Tibial artery (tissue), 4 donors: ENCODE results near the gene PIBF1.
"Not testable (repeated sequence)": the region's sequence is repeated elsewhere in the genome, so short reads cannot be mapped to it uniquely, and the experiment has no call there.

ENCODE experiments used
- DNase-seq, 2 donors: peaks; one replicate each; pipeline ENCODE4 v3.0.0-alpha.2; 2019
- H3K27ac ChIP-seq, 2 donors: fragments of 200-600 bp; sonication (generic) in 1 of 2; 1 replicate in 1 of 2; 2 replicates in 1 of 2; pipeline ENCODE4 v1.5.1; 2018 to 2019; ENCODE audit warnings: mild to moderate bottlenecking in 1 of 2
- H3K27me3 ChIP-seq, 2 donors: fragments of 200-600 bp; sonication (generic) in 1 of 2; one replicate each; pipeline versions ENCODE4 v1.5.1 to v1.6.0; 2016 to 2019
- H3K36me3 ChIP-seq, 3 donors: fragments of 200-600 bp; sonication (generic) in 2 of 3; one replicate each; pipeline ENCODE4 v1.5.1; 2016 to 2019; ENCODE audit warnings: mild to moderate bottlenecking in 2 of 3
- H3K4me1 ChIP-seq, 4 donors: fragments of 200-600 bp; sonication (generic) in 2 of 4; 1 replicate in 3 of 4; 2 replicates in 1 of 4; pipeline ENCODE4 v1.5.1; 2016 to 2019
- H3K4me3 ChIP-seq, 2 donors: fragments of 200-600 bp; sonication (generic) in 1 of 2; 1 replicate in 1 of 2; 2 replicates in 1 of 2; pipeline ENCODE4 v1.5.1; 2018 to 2019; ENCODE audit warnings: mild to moderate bottlenecking in 2 of 2
- H3K9me3 ChIP-seq, 3 donors: fragments of 200-600 bp; sonication (generic) in 1 of 3; one replicate each; pipeline ENCODE4 v1.5.1; 2016 to 2019
- intact Hi-C: fragments of 100-400 bp; cut with DNase I; formaldehyde crosslinking; loops from one replicate; pipeline ENCODE4 v1.15.0; 2023; ENCODE audit warnings: low total_unique reads
- TF ChIP-seq, protein P1 (sequence below), 2 experiments: fragments of 200-600 bp in 1 of 2; fragments of 450-650 bp in 1 of 2; IDR thresholded peaks; one replicate each; pipeline ENCODE4 v1.5.1; 2017 to 2019; ENCODE audit warnings: antibody characterized with exemption in 2 of 2, mild to moderate bottlenecking in 1 of 2, moderate library complexity in 1 of 2

Gene PIBF1

DNA sequence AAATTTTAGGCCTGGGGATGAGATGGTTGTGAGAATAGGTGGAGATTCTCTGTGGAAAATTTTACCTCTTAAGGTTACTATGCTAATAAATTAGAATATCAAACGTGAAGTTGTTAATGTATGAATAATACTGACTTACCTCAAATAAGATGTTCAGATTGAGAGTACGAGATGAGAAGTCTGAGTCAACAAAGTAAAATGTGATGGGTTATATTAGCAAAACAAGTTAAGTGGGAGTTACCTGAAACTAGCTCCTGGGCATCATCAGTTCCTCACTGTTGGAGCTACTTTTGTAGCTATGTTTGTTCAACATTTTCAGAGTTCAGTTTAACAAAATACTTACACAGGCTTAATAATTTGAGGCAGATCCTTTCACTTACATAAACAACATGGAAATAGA is 108.6 kb downstream of the PIBF1 start:
- no peaks in the 10 kb centered on the region for H3K9me3 ChIP-seq

DNA sequence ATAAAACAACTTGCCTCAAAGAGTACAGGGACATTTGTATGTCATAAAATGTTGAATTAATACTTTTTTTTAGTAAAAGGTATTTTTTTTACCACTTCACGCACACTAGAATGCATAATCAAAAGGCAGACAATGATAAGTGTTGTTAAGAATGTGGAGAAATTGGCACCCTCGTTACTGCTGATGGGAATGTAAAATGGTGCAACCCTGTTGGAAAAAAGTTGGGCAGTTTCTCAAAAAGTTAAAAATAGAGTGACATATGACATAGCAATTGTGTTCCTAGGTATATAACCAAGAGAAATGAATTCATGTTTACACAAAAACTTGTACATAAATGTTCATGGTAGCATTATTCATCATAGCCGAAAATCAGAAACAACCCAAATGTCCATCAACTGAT is 109.5 kb downstream of the PIBF1 start:
- Histone ChIP-seq H3K27ac (no peak overlapping the region), H3K36me3 (peaks cover 0 to 7% (median 7%) of the 10 kb centered on the region in 3 donors), H3K4me1 (no peaks in the 10 kb centered on the region), H3K4me3 (no peak overlapping the region), H3K27me3 (no peaks in the 10 kb centered on the region), H3K9me3 (no peaks in the 10 kb centered on the region)
- intact Hi-C loops, result no loop called here
- TF ChIP-seq, protein P1, sequence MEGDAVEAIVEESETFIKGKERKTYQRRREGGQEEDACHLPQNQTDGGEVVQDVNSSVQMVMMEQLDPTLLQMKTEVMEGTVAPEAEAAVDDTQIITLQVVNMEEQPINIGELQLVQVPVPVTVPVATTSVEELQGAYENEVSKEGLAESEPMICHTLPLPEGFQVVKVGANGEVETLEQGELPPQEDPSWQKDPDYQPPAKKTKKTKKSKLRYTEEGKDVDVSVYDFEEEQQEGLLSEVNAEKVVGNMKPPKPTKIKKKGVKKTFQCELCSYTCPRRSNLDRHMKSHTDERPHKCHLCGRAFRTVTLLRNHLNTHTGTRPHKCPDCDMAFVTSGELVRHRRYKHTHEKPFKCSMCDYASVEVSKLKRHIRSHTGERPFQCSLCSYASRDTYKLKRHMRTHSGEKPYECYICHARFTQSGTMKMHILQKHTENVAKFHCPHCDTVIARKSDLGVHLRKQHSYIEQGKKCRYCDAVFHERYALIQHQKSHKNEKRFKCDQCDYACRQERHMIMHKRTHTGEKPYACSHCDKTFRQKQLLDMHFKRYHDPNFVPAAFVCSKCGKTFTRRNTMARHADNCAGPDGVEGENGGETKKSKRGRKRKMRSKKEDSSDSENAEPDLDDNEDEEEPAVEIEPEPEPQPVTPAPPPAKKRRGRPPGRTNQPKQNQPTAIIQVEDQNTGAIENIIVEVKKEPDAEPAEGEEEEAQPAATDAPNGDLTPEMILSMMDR (IDR thresholded peaks at IDR 0.05), result no peak
- DNase-seq, result no peak

More for the DNA sequence above, 108.6 kb downstream of the PIBF1 start:
- Histone ChIP-seq H3K4me1 (no peaks in the 10 kb centered on the region), H3K27ac (no peak overlapping the region), H3K4me3 (no peak overlapping the region), H3K36me3 (peaks cover 0 to under 1% (median 0%) of the 10 kb centered on the region in 3 donors), H3K27me3 (no peaks in the 10 kb centered on the region)
- TF ChIP-seq, protein P1 (IDR thresholded peaks at IDR 0.05), result no peak
- DNase-seq, result no peak
- intact Hi-C loops, result no loop called here

DNA sequence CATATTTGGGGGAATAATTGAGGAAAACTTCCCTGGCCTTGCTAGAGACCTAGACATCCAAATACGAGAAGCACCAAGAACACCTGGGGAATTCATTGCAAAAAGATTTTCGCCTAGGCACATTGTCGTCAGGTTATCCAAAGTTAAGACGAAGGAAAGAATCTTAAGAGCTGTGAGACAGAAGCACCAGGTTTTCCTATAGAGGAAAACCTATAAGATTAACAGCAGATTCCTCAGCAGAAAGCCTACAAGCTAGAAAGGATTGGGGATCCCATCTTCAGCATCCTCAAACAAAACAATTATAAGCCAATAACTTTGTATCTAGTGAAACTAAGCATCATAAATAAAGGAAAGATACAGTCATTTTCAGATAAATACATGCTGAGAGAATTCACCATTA is 114.9 kb downstream of the PIBF1 start:
- DNase-seq, result no peak
- H3K4me3 ChIP-seq, result no peak overlapping the region
- no peaks in the 10 kb centered on the region for H3K9me3 ChIP-seq
- H3K27ac ChIP-seq, result no peak overlapping the region
- TF ChIP-seq, protein P1 (IDR thresholded peaks at IDR 0.05), result no peak
- peaks cover 0 to 12% (median 0%) of the 10 kb centered on the region in 4 donors for H3K4me1 ChIP-seq
- peaks cover 0 to 7% (median 7%) of the 10 kb centered on the region in 3 donors for H3K36me3 ChIP-seq
- intact Hi-C loops, result no loop called here
- no peaks in the 10 kb centered on the region for H3K27me3 ChIP-seq

DNA sequence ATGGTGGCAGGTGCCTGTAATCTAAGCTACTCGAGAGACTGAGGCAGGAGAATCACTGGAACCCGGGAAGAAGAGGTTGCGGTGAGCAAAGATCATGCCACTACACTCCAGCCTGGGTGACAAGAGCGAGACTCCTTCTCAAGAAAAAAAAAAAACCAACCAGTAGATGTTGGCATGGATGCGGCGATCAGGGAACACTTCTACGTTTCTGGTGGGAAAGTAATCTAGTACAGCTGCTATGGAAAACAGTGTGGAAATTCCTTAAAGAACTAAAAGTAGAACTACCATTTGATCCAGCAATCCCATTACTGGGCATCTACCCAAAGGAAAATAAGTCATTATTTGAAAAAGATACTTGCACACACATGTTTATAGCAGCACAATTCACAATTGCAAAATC is 119.6 kb downstream of the PIBF1 start:
- H3K27ac ChIP-seq, H3K4me3 ChIP-seq, H3K9me3 ChIP-seq, H3K27me3 ChIP-seq, intact Hi-C loops, H3K36me3 ChIP-seq, DNase-seq: not testable (repeated sequence)
- H3K4me1 ChIP-seq, result peaks cover 0 to 12% (median 0%) of the 10 kb centered on the region in 4 donors

DNA sequence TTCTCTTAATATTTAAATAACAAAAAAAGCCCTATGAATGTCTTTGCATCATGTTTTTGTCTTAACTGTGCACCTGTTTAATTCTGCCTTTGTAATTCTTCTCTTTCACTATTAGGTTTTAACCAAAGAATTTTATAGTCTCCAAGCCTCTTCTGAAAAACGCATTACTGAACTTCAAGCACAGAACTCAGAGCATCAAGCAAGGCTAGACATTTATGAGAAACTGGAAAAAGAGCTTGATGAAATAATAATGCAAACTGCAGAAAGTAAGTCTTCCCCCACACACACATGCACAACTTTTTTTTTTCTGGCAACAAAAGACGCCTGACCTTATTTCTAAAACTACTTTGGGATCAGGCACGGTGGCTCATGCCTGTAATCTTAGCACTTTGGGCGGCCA is 126.5 kb downstream of the PIBF1 start:
- Histone ChIP-seq H3K4me1 (no peaks in the 10 kb centered on the region), H3K36me3 (peaks cover 12 to 25% (median 24%) of the 10 kb centered on the region in 3 donors), H3K9me3 (no peaks in the 10 kb centered on the region), H3K27me3 (no peaks in the 10 kb centered on the region), H3K27ac (no peak overlapping the region), H3K4me3 (no peak overlapping the region)
- intact Hi-C loops, result no loop called here
- no peak for DNase-seq
- TF ChIP-seq, protein P1 (IDR thresholded peaks at IDR 0.05), result no peak

DNA sequence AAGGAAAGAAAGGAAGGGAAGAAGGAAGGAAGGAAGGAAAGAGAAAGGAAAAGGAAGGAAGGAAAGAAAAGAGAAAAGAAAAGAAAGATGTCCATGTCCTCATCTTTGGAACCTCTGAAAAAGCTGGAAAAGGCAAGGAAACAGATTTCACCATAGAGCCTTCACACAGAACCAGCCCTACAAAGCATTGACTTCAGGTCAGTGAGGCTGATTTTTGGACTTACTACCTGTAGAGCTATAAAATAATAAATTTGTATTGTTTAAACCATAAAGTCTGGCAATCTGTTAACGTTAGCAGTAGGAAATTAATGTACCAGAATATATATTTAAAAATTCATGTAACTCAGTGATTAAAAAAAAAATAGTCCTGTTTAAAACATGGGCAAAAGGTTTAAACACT is 130.0 kb downstream of the PIBF1 start:
- intact Hi-C loops, result no loop called here
- DNase-seq, result no peak
- H3K4me3 ChIP-seq, result no peak overlapping the region

More for the DNA sequence above, 130.0 kb downstream of the PIBF1 start:
- Histone ChIP-seq H3K27ac (no peak overlapping the region), H3K9me3 (no peaks in the 10 kb centered on the region), H3K27me3 (no peaks in the 10 kb centered on the region), H3K36me3 (peaks cover 12 to 26% (median 24%) of the 10 kb centered on the region in 3 donors), H3K4me1 (no peaks in the 10 kb centered on the region)
- TF ChIP-seq, protein P1 (IDR thresholded peaks at IDR 0.05), result no peak
